ENCODE measurements around the gene POLA1. TPM values are rescaled to one million over a fixed set of nuclear protein-coding genes. Genes with fewer than 3 reads are reported as not detected.

POLA1 gene
- total RNA-seq, 4 donors from 2014 or later = 9.4 to 15.7 (median 10.0) TPM

DNA sequence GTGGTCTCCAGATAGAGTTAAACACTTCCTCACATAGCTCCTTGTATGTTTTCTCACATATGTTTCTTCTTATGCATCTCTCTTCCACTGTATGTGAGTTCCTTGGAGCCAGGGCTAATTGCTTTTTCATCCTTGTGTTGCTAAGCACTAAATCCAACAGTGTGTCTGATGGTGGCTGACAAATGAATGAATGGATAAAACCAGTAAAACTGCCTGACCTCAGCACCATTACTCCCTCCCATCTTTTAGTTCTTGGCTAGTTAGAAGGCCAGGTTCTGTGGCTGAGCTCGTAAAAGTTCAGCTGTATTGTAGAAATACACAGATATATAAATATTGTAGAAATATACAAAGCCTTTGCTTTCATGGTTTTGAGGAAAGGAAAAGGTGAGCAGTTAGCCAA lies 271.7 kb downstream of the POLA1 start:
- TF ChIP-seq, protein P1, sequence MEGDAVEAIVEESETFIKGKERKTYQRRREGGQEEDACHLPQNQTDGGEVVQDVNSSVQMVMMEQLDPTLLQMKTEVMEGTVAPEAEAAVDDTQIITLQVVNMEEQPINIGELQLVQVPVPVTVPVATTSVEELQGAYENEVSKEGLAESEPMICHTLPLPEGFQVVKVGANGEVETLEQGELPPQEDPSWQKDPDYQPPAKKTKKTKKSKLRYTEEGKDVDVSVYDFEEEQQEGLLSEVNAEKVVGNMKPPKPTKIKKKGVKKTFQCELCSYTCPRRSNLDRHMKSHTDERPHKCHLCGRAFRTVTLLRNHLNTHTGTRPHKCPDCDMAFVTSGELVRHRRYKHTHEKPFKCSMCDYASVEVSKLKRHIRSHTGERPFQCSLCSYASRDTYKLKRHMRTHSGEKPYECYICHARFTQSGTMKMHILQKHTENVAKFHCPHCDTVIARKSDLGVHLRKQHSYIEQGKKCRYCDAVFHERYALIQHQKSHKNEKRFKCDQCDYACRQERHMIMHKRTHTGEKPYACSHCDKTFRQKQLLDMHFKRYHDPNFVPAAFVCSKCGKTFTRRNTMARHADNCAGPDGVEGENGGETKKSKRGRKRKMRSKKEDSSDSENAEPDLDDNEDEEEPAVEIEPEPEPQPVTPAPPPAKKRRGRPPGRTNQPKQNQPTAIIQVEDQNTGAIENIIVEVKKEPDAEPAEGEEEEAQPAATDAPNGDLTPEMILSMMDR (IDR thresholded peaks at IDR 0.05) = no peak
- TF ChIP-seq POLR2AphosphoS5 (IDR thresholded peaks at IDR 0.05) (no peak), POLR2A (IDR thresholded peaks at IDR 0.05; ENCODE audit: low read depth) (no peak), EP300 (IDR thresholded peaks at IDR 0.05) (no peak)
- H3K36me3 ChIP-seq = no peaks in the 10 kb centered on the region
- no peak for DNase-seq (ENCODE audit: extremely low spot score)
- no peak overlapping the region for H3K4me3 ChIP-seq
- 56% methylated on average over 1 of the region's 1 CpG for WGBS
- no peaks in the 10 kb centered on the region for H3K9me3 ChIP-seq
- no peaks in the 10 kb centered on the region for H3K4me1 ChIP-seq
- no peak overlapping the region for H3K27ac ChIP-seq (replicated peaks in 1 of 4)
- intact Hi-C loops (cut with DNase I) = no loop called here
- no peaks in the 10 kb centered on the region for H3K27me3 ChIP-seq

DNA sequence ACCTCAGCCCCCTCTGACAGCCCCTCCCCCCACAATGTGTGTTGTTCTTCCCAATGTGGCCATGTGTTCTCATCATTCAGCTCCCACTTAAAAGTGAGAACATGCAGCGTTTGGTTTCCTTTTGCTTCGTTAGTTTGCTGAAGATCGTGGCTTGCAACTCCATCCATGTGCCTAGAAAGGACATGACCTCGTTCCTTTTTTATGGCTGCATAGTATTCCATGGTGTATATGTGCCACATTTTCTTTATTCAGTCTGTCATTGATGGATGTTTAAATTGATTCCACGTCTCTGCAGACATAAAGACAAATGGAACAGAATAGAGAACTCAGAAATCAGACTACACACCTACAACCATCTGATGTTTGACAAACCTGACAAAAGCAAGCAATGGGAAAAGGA lies 276.1 kb downstream of the POLA1 start:
- WGBS = 86% methylated on average over 5 of the region's 5 CpGs
- intact Hi-C loops (cut with DNase I) = no loop called here
- Histone ChIP-seq H3K27me3 (no peaks in the 10 kb centered on the region), H3K9me3 (no peaks in the 10 kb centered on the region), H3K4me3 (no peak overlapping the region), H3K4me1 (no peaks in the 10 kb centered on the region), H3K36me3 (no peaks in the 10 kb centered on the region), H3K27ac (replicated peaks in 1 of 4) (no peak overlapping the region)
- TF ChIP-seq, protein P1 (IDR thresholded peaks at IDR 0.05) = no peak
- TF ChIP-seq POLR2A (IDR thresholded peaks at IDR 0.05; ENCODE audit: low read depth) (no peak), EP300 (IDR thresholded peaks at IDR 0.05) (no peak), POLR2AphosphoS5 (IDR thresholded peaks at IDR 0.05) (no peak)
- DNase-seq (ENCODE audit: extremely low spot score) = no peak

DNA sequence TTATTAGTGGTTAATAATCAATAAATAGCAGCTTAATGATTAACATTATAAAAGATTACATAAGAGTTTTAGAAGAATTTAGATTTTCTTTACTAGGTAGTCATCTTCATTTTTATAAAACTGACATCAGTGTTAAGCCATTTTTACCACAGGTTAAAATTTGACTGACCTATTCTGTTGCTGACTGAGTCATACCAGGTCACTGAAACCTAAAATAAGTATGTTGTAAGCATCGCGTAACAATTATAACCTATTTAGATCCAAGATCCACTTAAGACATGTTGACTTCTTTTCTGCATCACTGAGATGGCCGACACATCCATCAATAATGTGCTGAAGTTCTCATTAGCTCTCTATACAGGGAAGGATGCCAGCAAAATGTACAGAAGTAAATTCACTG lies 285.4 kb downstream of the POLA1 start:
- H3K4me3 ChIP-seq = no peak overlapping the region
- H3K27me3 ChIP-seq = no peaks in the 10 kb centered on the region
- no peak for TF ChIP-seq POLR2A (IDR thresholded peaks at IDR 0.05; ENCODE audit: low read depth)
- TF ChIP-seq, protein P1 (IDR thresholded peaks at IDR 0.05) = no peak
- DNase-seq (ENCODE audit: extremely low spot score) = no peak
- H3K4me1 ChIP-seq = no peaks in the 10 kb centered on the region
- H3K27ac ChIP-seq (replicated peaks in 1 of 4) = no peak overlapping the region
- WGBS = 85% methylated on average over 3 of the region's 3 CpGs
- intact Hi-C loops (cut with DNase I) = no loop called here
- no peaks in the 10 kb centered on the region for H3K36me3 ChIP-seq
- H3K9me3 ChIP-seq = no peaks in the 10 kb centered on the region

DNA sequence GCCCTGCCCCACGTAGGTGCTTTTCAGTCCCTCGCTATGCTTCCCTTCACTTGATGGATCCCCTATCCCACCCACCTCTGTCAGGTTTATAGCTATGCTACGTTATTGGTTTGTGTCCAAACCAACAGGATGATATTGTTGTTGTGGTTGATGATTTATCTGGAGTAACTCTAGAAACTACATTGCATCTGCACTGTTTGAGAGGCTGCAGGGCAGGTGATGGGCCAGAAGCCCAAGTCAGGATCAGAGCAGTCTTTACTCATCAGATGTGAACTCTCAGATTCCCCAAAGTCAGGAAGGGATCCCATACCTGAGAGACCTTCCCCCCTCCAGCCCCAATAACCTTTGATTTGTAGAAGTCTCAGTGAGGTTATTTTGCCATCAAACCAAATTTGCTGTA lies 287.3 kb downstream of the POLA1 start:
- no peak for TF ChIP-seq EP300 (IDR thresholded peaks at IDR 0.05)
- TF ChIP-seq POLR2AphosphoS5 (IDR thresholded peaks at IDR 0.05) = no peak
- TF ChIP-seq POLR2A (IDR thresholded peaks at IDR 0.05; ENCODE audit: low read depth) = no peak
- TF ChIP-seq, protein P1 (IDR thresholded peaks at IDR 0.05) = no peak
- no peaks in the 10 kb centered on the region for H3K9me3 ChIP-seq
- H3K4me3 ChIP-seq = no peak overlapping the region
- H3K27me3 ChIP-seq = no peaks in the 10 kb centered on the region
- no peaks in the 10 kb centered on the region for H3K36me3 ChIP-seq
- WGBS = 78% methylated on average over 3 of the region's 3 CpGs
- H3K27ac ChIP-seq (replicated peaks in 1 of 4) = no peak overlapping the region
- H3K4me1 ChIP-seq = no peaks in the 10 kb centered on the region
- DNase-seq (ENCODE audit: extremely low spot score) = no peak
- intact Hi-C loops (cut with DNase I) = no loop called here

DNA sequence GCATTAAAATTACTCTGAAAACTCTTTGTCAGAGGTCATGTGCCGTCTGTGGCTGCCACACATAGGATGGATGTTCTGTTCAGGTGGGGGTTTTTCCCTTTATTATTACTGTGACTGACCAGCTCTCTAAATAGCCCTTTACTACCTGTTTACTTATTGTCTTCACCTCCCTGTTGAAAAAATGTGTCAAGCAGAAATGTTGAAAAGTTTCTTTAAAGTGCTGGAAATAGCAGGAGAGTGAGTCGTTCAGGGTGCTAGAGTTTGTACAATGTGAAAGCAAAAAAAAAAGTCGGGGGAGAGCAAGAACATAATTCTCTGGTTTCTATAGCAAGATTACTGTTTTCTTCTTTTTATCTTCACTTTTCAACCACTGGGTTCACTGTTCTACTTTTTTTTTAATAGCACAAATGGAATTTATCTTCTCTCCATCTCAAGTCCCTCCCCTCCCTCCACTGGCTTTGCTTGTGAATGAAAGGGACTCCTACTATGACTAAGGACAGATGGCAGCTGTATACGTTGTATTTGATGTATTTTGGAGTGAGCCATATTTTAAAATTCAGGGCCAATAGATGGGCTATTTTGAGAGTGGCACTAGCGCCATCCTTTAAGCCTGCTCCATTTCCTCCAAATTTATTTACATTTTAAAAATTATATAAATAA lies 288.7 kb downstream of the POLA1 start:
- DNase-seq (ENCODE audit: extremely low spot score) = no peak
- H3K4me1 ChIP-seq = no peaks in the 10 kb centered on the region
- whole genome bisulfite sequencing = 67% methylated on average over 5 of the region's 5 CpGs
- no peaks in the 10 kb centered on the region for H3K36me3 ChIP-seq
- H3K27ac ChIP-seq (replicated peaks in 1 of 4) = no peak overlapping the region
- intact Hi-C loops (cut with DNase I) = no loop called here
- no peaks in the 10 kb centered on the region for H3K9me3 ChIP-seq
- TF ChIP-seq, protein P1 (IDR thresholded peaks at IDR 0.05) = no peak
- TF ChIP-seq POLR2A (IDR thresholded peaks at IDR 0.05; ENCODE audit: low read depth) (no peak), EP300 (IDR thresholded peaks at IDR 0.05) (no peak), POLR2AphosphoS5 (IDR thresholded peaks at IDR 0.05) (no peak)
- no peak overlapping the region for H3K4me3 ChIP-seq
- H3K27me3 ChIP-seq = no peaks in the 10 kb centered on the region
